ENCODE results near the gene FOXP1. TPM values are rescaled to one million over a fixed set of nuclear protein-coding genes. Genes with fewer than 3 reads are reported as not detected.
A peak's percentile ranks its signal among the peaks of the same experiment; 100 is the strongest.

The FOXP1 gene
- polyA plus RNA-seq, 1 donor (not counting 4 experiments of a cell fraction or from before 2014, with no cell fraction given) = 14.6 TPM

- Histone ChIP-seq H3K79me2 (ENCODE audit: control insufficient read depth, insufficient read depth, low read length) (no peaks in the 10 kb centered on the region), H3K9ac (ENCODE audit: control insufficient read depth, extremely low read depth, insufficient read depth, low read length) (no peak overlapping the region), H2AFZ (ENCODE audit: control insufficient read depth, low read length) (no peak overlapping the region), H3K9me1 (ENCODE audit: control insufficient read depth, extremely low read depth, insufficient read depth, low read length) (no peaks in the 10 kb centered on the region), H3K4me1 (ENCODE audit: control insufficient read depth, extremely low read depth, insufficient read depth, low read length) (peaks cover 16% of the 10 kb centered on the region), H3K27me3 (ENCODE audit: control insufficient read depth, extremely low read depth, insufficient read depth, low read length) (no peaks in the 10 kb centered on the region), H3K27ac (ENCODE audit: control insufficient read depth, insufficient read depth, low read length) (peak overlapping the region; percentile 59), H3K9me3 (ENCODE audit: control insufficient read depth, low read depth, low read length) (no peaks in the 10 kb centered on the region), H3K4me3 (ENCODE audit: control insufficient read depth in 2 of 3, extremely low read depth in 1 of 3, insufficient read depth in 2 of 3, low read depth in 1 of 3, low read length in 3 of 3) (no peak overlapping the region), H3K36me3 (ENCODE audit: control insufficient read depth in 2 of 2, extremely low read depth in 1 of 2, insufficient read depth in 2 of 2, low read length in 2 of 2) (no peaks in the 10 kb centered on the region), H4K20me1 (ENCODE audit: control insufficient read depth, extremely low read depth, insufficient read depth, low read length) (no peaks in the 10 kb centered on the region), H3K4me2 (ENCODE audit: control insufficient read depth, extremely low read depth, insufficient read depth, low read depth, low read length) (no peak overlapping the region)
- DNase-seq (ENCODE audit: low read depth, low spot score) (no peak), FAIRE-seq (no peak)
- TF ChIP-seq CTCF (optimal IDR thresholded peaks at IDR 0.05 in 1 of 3, IDR thresholded peaks at IDR 0.05 in 1 of 3, conservative IDR thresholded peaks at IDR 0.05 in 1 of 3; ENCODE audit: extremely low read depth in 1 of 3, insufficient read depth in 2 of 3, low read length in 3 of 3) = no peak
- no peak for TF ChIP-seq EZH2 (IDR thresholded peaks at IDR 0.05; ENCODE audit: low read length)
- dilution Hi-C loops (cut with MboI; ENCODE audit: extremely low pct_ligation_motif_present, low sequenced_read_pairs) = no loop called here
Measured at GRCh38 chr3:71110385-71111222, 472.9 kb downstream of the FOXP1 start.

GRCh38 chr3:71109977-71110285 is 473.6 kb downstream of the FOXP1 start:
- Histone ChIP-seq H3K27ac (ENCODE audit: control insufficient read depth, insufficient read depth, low read length) (peak overlapping the region; percentile 93), H3K36me3 (ENCODE audit: control insufficient read depth in 2 of 2, extremely low read depth in 1 of 2, insufficient read depth in 2 of 2, low read length in 2 of 2) (no peaks in the 10 kb centered on the region), H3K9me3 (ENCODE audit: control insufficient read depth, low read depth, low read length) (no peaks in the 10 kb centered on the region), H3K4me3 (ENCODE audit: control insufficient read depth in 2 of 3, extremely low read depth in 1 of 3, insufficient read depth in 2 of 3, low read depth in 1 of 3, low read length in 3 of 3) (no peak overlapping the region), H3K9ac (ENCODE audit: control insufficient read depth, extremely low read depth, insufficient read depth, low read length) (peak overlapping the region; percentile 71), H3K4me1 (ENCODE audit: control insufficient read depth, extremely low read depth, insufficient read depth, low read length) (peaks cover 16% of the 10 kb centered on the region), H4K20me1 (ENCODE audit: control insufficient read depth, extremely low read depth, insufficient read depth, low read length) (no peaks in the 10 kb centered on the region), H2AFZ (ENCODE audit: control insufficient read depth, low read length) (no peak overlapping the region), H3K4me2 (ENCODE audit: control insufficient read depth, extremely low read depth, insufficient read depth, low read depth, low read length) (peak overlapping the region; percentile 88), H3K79me2 (ENCODE audit: control insufficient read depth, insufficient read depth, low read length) (no peaks in the 10 kb centered on the region), H3K27me3 (ENCODE audit: control insufficient read depth, extremely low read depth, insufficient read depth, low read length) (no peaks in the 10 kb centered on the region), H3K9me1 (ENCODE audit: control insufficient read depth, extremely low read depth, insufficient read depth, low read length) (no peaks in the 10 kb centered on the region)
- TF ChIP-seq EZH2 (IDR thresholded peaks at IDR 0.05; ENCODE audit: low read length) (no peak), CTCF (optimal IDR thresholded peaks at IDR 0.05 in 1 of 3, IDR thresholded peaks at IDR 0.05 in 1 of 3, conservative IDR thresholded peaks at IDR 0.05 in 1 of 3; ENCODE audit: extremely low read depth in 1 of 3, insufficient read depth in 2 of 3, low read length in 3 of 3) (no peak)
- DNase-seq (ENCODE audit: low read depth, low spot score) (no peak), FAIRE-seq (no peak)
- dilution Hi-C loops (cut with MboI; ENCODE audit: extremely low pct_ligation_motif_present, low sequenced_read_pairs) = no loop called here

Data from keratinocyte (primary cell).